GM23338 (cell line): ENCODE results near the gene ATP5F1A. TPM values are rescaled to one million over a fixed set of nuclear protein-coding genes. Genes with fewer than 3 reads are reported as not detected.

ENCODE experiments used
- ATAC-seq: fragments of 200-7000 bp; cut with Tn5 transposase; 3 replicates; pipeline ENCODE4 v1.9.1; 2020
- DNase-seq: peaks from one replicate; pipeline ENCODE4 v3.0.0-alpha.2; 2015; ENCODE audit warnings: low spot score
- H2AFZ ChIP-seq: fragments of 200-600 bp; sonication (generic); 2 replicates; pipeline ENCODE4 v1.8.0; 2016; ENCODE audit warnings: antibody characterized with exemption, mild to moderate bottlenecking, moderate library complexity
- H3F3A ChIP-seq: fragments of 200-600 bp; sonication (generic); replicated peaks from 2 replicates; pipeline ENCODE4 v1.8.0; 2017; ENCODE audit warnings: antibody characterized with exemption, mixed run types, low read depth
- H3K27ac ChIP-seq: fragments of 200-600 bp; sonication (generic); 2 replicates; pipeline ENCODE4 v1.6.1; 2016; ENCODE audit warnings: low read depth
- H3K27me3 ChIP-seq: fragments of 200-600 bp; sonication (generic); 2 replicates; pipeline ENCODE4 v1.8.0; 2016; ENCODE audit warnings: mild to moderate bottlenecking, mixed run types, moderate library complexity; ENCODE audit not compliant: insufficient read depth
- H3K36me3 ChIP-seq: fragments of 200-600 bp; sonication (generic); 2 replicates; pipeline ENCODE4 v1.8.0; 2016; ENCODE audit warnings: mild to moderate bottlenecking; ENCODE audit not compliant: insufficient read depth
- H3K4me1 ChIP-seq: fragments of 200-600 bp; sonication (generic); 2 replicates; pipeline ENCODE4 v1.8.0; 2016; ENCODE audit warnings: mild to moderate bottlenecking, moderate library complexity; ENCODE audit not compliant: insufficient read depth
- H3K4me2 ChIP-seq: fragments of 200-600 bp; sonication (generic); 2 replicates; pipeline ENCODE4 v1.7.1; 2017; ENCODE audit warnings: mixed run types
- H3K4me3 ChIP-seq: fragments of 200-600 bp; sonication (generic); 2 replicates; pipeline ENCODE4 v1.6.1; 2016; ENCODE audit warnings: mixed run types
- H3K79me2 ChIP-seq: fragments of 200-600 bp; sonication (generic); replicated peaks from 2 replicates; pipeline ENCODE4 v1.8.0; 2017; ENCODE audit warnings: mild to moderate bottlenecking; ENCODE audit not compliant: insufficient read depth
- H3K9me2 ChIP-seq: fragments of 200-600 bp; sonication (generic); 2 replicates; pipeline ENCODE4 v1.8.0; 2017; ENCODE audit not compliant: insufficient read depth
- H4K20me1 ChIP-seq: fragments of 200-600 bp; sonication (generic); replicated peaks from 2 replicates; pipeline ENCODE4 v1.8.0; 2017; ENCODE audit warnings: mild to moderate bottlenecking; ENCODE audit not compliant: insufficient read depth
- H3K27ac Mint-ChIP-seq: 2 replicates; pipeline ENCODE4 v1.8.0; 2020; ENCODE audit warnings: inconsistent platforms, mild to moderate bottlenecking, moderate library complexity, mixed read lengths
- H3K27me3 Mint-ChIP-seq: 3 replicates; pipeline ENCODE4 v1.8.0; 2022; ENCODE audit warnings: low read depth, mild to moderate bottlenecking, moderate library complexity, mixed read lengths, inconsistent platforms; ENCODE audit not compliant: insufficient read depth, poor library complexity
- H3K36me3 Mint-ChIP-seq: 3 replicates; pipeline ENCODE4 v1.8.0; 2021; ENCODE audit warnings: low read depth, mild to moderate bottlenecking, inconsistent platforms, moderate library complexity, mixed read lengths
- H3K4me1 Mint-ChIP-seq: 3 replicates; pipeline ENCODE4 v1.8.0; 2020; ENCODE audit warnings: mild to moderate bottlenecking, inconsistent platforms, mixed read lengths
- H3K4me3 Mint-ChIP-seq: 3 replicates; pipeline ENCODE4 v1.8.0; 2021; ENCODE audit warnings: moderate library complexity, mild to moderate bottlenecking, inconsistent platforms, mixed read lengths
- H3K9me3 Mint-ChIP-seq: 3 replicates; pipeline ENCODE4 v1.8.0; 2020; ENCODE audit warnings: moderate library complexity, mild to moderate bottlenecking, inconsistent platforms, mixed read lengths
- CTCF ChIP-seq, 2 experiments: fragments of 200-600 bp in 1 of 2; sonication (generic) in 1 of 2; conservative IDR thresholded peaks; 2 replicates each; pipeline versions ENCODE4 v1.5.1 to v1.6.1; 2016 to 2017; ENCODE audit warnings: antibody characterized with exemption in 2 of 2, low read depth in 2 of 2, mild to moderate bottlenecking in 2 of 2, moderate library complexity in 1 of 2
- ETS1 ChIP-seq: IDR thresholded peaks from 2 replicates; pipeline ENCODE4 v1.6.1; 2016; ENCODE audit warnings: antibody characterized with exemption
- EZH2 ChIP-seq: fragments of 200-600 bp; sonication (generic); IDR thresholded peaks from one replicate; pipeline ENCODE4 v1.8.0; 2017; ENCODE audit warnings: antibody characterized with exemption, mild to moderate bottlenecking, low read depth; ENCODE audit not compliant: unreplicated experiment
- EZH2phosphoT487 ChIP-seq: fragments of 200-600 bp; sonication (generic); IDR thresholded peaks from one replicate; pipeline ENCODE4 v1.8.1; 2018; ENCODE audit warnings: antibody characterized with exemption; ENCODE audit not compliant: unreplicated experiment
- JUNB ChIP-seq: IDR thresholded peaks from one replicate; pipeline ENCODE4 v1.6.1; 2016; ENCODE audit warnings: antibody characterized with exemption; ENCODE audit not compliant: unreplicated experiment
- POLR2AphosphoS5 ChIP-seq: IDR thresholded peaks from 2 replicates; pipeline ENCODE4 v1.6.1; 2016; ENCODE audit warnings: antibody characterized with exemption, low read depth
- STAT1 ChIP-seq: IDR thresholded peaks from one replicate; pipeline ENCODE4 v1.6.1; 2016; ENCODE audit warnings: antibody characterized with exemption; ENCODE audit not compliant: unreplicated experiment
- ZNF114 ChIP-seq: fragments of 250-450 bp; sonication (Bioruptor Pico); IDR thresholded peaks from 2 replicates; pipeline ENCODE4 v1.5.0; 2020; ENCODE audit warnings: mild to moderate bottlenecking, moderate library complexity
- ZNF331 ChIP-seq: fragments of 250-450 bp; sonication (Bioruptor Pico); IDR thresholded peaks from 2 replicates; pipeline ENCODE4 v1.5.0; 2020; ENCODE audit warnings: low read depth, mild to moderate bottlenecking, moderate library complexity
- ZNF462 ChIP-seq: fragments of 250-450 bp; sonication (Bioruptor Pico); IDR thresholded peaks from 2 replicates; pipeline ENCODE4 v1.5.0; 2020; ENCODE audit warnings: mild to moderate bottlenecking, moderate library complexity
- polyA plus RNA-seq: library from polyadenylated mRNA; unstranded; fragments of >200 nt; fragmentation: Nextera tagmentation; extraction: Ambion mirVana; gene quantifications from 2 replicates; pipeline ENCODE4 v1.2.1, GENCODE V29; 2016
- total RNA-seq: library from RNA; depleted of rRNA; stranded (reverse); fragments of >200 nt; shearing (Covaris generic); gene quantifications from 2 replicates; pipeline ENCODE4 v1.2.3, GENCODE V29; 2014

Gene ATP5F1A
- total and polyA plus RNA-seq, 2 experiments from 2014 or later, result 353 to 822 TPM

- no peak for TF ChIP-seq ZNF462
- no peak for TF ChIP-seq POLR2AphosphoS5
These were observed 479 bp upstream of the ATP5F1A start (continued) for GRCh38 chr18:46098616-46098933.

GRCh38 chr18:46097431-46097800 is 680 bp downstream of the ATP5F1A start:
- Histone ChIP-seq H3K79me2 (peaks cover 57% of the 10 kb centered on the region), H3K4me2 (peak overlapping the region; percentile 85), H2AFZ (no peak overlapping the region), H3K4me1 (peaks cover 10% of the 10 kb centered on the region), H3K27ac (peak overlapping the region; percentile 68), H3K4me3 (peak overlapping the region; percentile 100), H3K9me2 (no peaks in the 10 kb centered on the region), H4K20me1 (peaks cover 37% of the 10 kb centered on the region; the same call in 1 of the 2 replicates), H3K27me3 (no peaks in the 10 kb centered on the region), H3F3A (0 out of 2 replicates have a peak, but pooled peaks cover 4% of the 10 kb centered on the region), H3K36me3 (peaks cover 25% of the 10 kb centered on the region)
- Mint-ChIP-seq H3K27me3 (peaks cover 9% of the 10 kb centered on the region), H3K9me3 (no peaks in the 10 kb centered on the region; the same call in 2 of the 3 replicates), H3K4me1 (peaks cover 16% of the 10 kb centered on the region; the same call in 2 of the 3 replicates), H3K27ac (peak overlapping the region; percentile 99), H3K4me3 (peak overlapping the region; percentile 99), H3K36me3 (peaks cover 40% of the 10 kb centered on the region)
- ATAC-seq (no peak), DNase-seq (no peak)
- TF ChIP-seq EZH2, result no peak
- TF ChIP-seq ZNF114 (CRISPR knock-in tag), result no peak
- no peak for TF ChIP-seq STAT1
- no peak for TF ChIP-seq CTCF (conservative IDR thresholded peaks at IDR 0.05; ENCODE audit: low read depth in 2 of 2)
- no peak for TF ChIP-seq ETS1
- no peak for TF ChIP-seq ZNF331 (CRISPR knock-in tag)
- no peak for TF ChIP-seq JUNB
- TF ChIP-seq EZH2phosphoT487, result no peak
